ENCODE results near the gene IDH3A.

Gene IDH3A

GRCh38 chr15:78200276-78200930 is 51.2 kb downstream of the IDH3A start:
- no peak for DNase-seq (ENCODE audit: extremely low read depth in 1 of 2, low read depth in 1 of 2)

GRCh38 chr15:78201281-78202190 is 52.4 kb downstream of the IDH3A start:
- DNase-seq (ENCODE audit: extremely low read depth in 1 of 2, low read depth in 1 of 2), result no peak

- DNase-seq (ENCODE audit: extremely low read depth in 1 of 2, low read depth in 1 of 2), result no peak
Measured at GRCh38 chr15:78203346-78204225, 54.4 kb downstream of the IDH3A start.

- no peak for DNase-seq (ENCODE audit: extremely low read depth in 1 of 2, low read depth in 1 of 2)
Measured at GRCh38 chr15:78204351-78205309, 55.5 kb downstream of the IDH3A start.

- DNase-seq (ENCODE audit: extremely low read depth in 1 of 2, low read depth in 1 of 2), result no peak
Measured at GRCh38 chr15:78205337-78205736, 56.2 kb downstream of the IDH3A start.

GRCh38 chr15:78205856-78206255 is 56.7 kb downstream of the IDH3A start:
- no peak for DNase-seq (ENCODE audit: extremely low read depth in 1 of 2, low read depth in 1 of 2)

- DNase-seq (ENCODE audit: extremely low read depth in 1 of 2, low read depth in 1 of 2), result no peak
Measured at GRCh38 chr15:78206326-78207109, 57.4 kb downstream of the IDH3A start.

- no peak for DNase-seq (ENCODE audit: extremely low read depth in 1 of 2, low read depth in 1 of 2)
Measured at GRCh38 chr15:78207110-78207458, 57.9 kb downstream of the IDH3A start.

GRCh38 chr15:78207641-78208340 is 58.6 kb downstream of the IDH3A start:
- DNase-seq (ENCODE audit: extremely low read depth in 1 of 2, low read depth in 1 of 2), result no peak

GRCh38 chr15:78208341-78208844 is 59.2 kb downstream of the IDH3A start:
- DNase-seq (ENCODE audit: extremely low read depth in 1 of 2, low read depth in 1 of 2), result no peak

GRCh38 chr15:78208887-78209645 is 59.9 kb downstream of the IDH3A start:
- DNase-seq (ENCODE audit: extremely low read depth in 1 of 2, low read depth in 1 of 2), result no peak

GRCh38 chr15:78209646-78210348 is 60.6 kb downstream of the IDH3A start:
- no peak for DNase-seq (ENCODE audit: extremely low read depth in 1 of 2, low read depth in 1 of 2)

- DNase-seq (ENCODE audit: extremely low read depth in 1 of 2, low read depth in 1 of 2), result no peak
Measured at GRCh38 chr15:78210349-78210717, 61.2 kb downstream of the IDH3A start.

- no peak for DNase-seq (ENCODE audit: extremely low read depth in 1 of 2, low read depth in 1 of 2)
Measured at GRCh38 chr15:78211189-78211921, 62.2 kb downstream of the IDH3A start.

- DNase-seq (ENCODE audit: extremely low read depth in 1 of 2, low read depth in 1 of 2), result no peak
Measured at GRCh38 chr15:78212008-78212407, 62.8 kb downstream of the IDH3A start.

GRCh38 chr15:78212546-78213424 is 63.6 kb downstream of the IDH3A start:
- DNase-seq (ENCODE audit: extremely low read depth in 1 of 2, low read depth in 1 of 2), result no peak

Measured in stimulated activated CD8-positive, alpha-beta memory T cell treated with anti-CD3 and anti-CD28 coated beads, Interleukin-7, amount 100 ng/mL, for 48 hours (primary cell).